ENCODE results near the gene CCDC32. TPM values are rescaled to one million over a fixed set of nuclear protein-coding genes. Genes with fewer than 3 reads are reported as not detected.

The CCDC32 gene
- polyA plus RNA-seq, 2 of the 4 experiments (the other 2 are of a cell fraction) = 9.7 to 27.0 TPM

DNA sequence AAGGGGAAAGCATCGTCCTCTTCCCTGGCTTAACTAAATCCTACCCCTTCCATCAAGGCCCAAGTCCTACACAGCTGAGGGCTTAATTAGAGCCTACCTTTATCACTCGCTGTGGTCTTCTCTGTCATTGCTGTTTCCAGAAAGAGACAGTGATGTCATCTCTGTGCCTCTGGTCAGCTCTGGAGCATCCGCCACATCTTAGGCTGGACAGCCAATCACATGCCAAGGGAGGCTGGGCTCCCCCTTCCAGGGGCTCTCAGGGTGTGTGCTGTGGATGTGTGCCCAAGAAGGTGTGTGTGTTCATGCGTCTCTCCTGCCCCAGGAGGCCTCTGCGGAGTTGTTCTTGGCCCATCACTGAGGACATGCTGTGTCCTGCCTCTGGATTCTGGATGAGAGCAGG lies 51.2 kb downstream of the CCDC32 start (continued):
- no peak for TF ChIP-seq TFCP2L1 (CRISPR knock-in tag; IDR thresholded peaks at IDR 0.05)

- CTCF ChIA-PET = interaction anchor here (1.2 to 1.3 kb wide), 2 partner anchors 77 to 346 kb away, joined by 3 to 6 read pairs; no protein-coding TSS in a partner anchor
- Histone ChIP-seq H3K27ac (peak overlapping the region in 1 of 2 experiments; percentile 88; a peak in 2 of 6 replicates), H3K4me3 (no peak overlapping the region), H3K9me3 (no peaks in the 10 kb centered on the region), H3K4me1 (peaks cover 2% of the 10 kb centered on the region; the same call in 2 of the 3 replicates), H3K4me2 (peak overlapping the region; percentile 73)
- ATAC-seq (no peak), FAIRE-seq (no peak), DNase-seq (ENCODE audit: low read depth in 1 of 2, low spot score in 1 of 2) (no peak)
- POLR2A ChIA-PET = no interaction called here
- WGBS (ENCODE audit: missing lambda C conversion rate) = 95% methylated on average over 2 of the region's 2 CpGs
- TF ChIP-seq CEBPB (IDR thresholded peaks at IDR 0.05) (no peak), ATOH8 (CRISPR knock-in tag; IDR thresholded peaks at IDR 0.05; ENCODE audit: low read depth) (no peak), RCOR1 (IDR thresholded peaks at IDR 0.05; ENCODE audit: low read depth, low read length) (no peak), FOSL2 (IDR thresholded peaks at IDR 0.05) (no peak), FOSL2 (CRISPR knock-in tag; IDR thresholded peaks at IDR 0.05) (no peak), ZSCAN20 (CRISPR knock-in tag; IDR thresholded peaks at IDR 0.05) (no peak)
- TF ChIP-seq, protein P1, sequence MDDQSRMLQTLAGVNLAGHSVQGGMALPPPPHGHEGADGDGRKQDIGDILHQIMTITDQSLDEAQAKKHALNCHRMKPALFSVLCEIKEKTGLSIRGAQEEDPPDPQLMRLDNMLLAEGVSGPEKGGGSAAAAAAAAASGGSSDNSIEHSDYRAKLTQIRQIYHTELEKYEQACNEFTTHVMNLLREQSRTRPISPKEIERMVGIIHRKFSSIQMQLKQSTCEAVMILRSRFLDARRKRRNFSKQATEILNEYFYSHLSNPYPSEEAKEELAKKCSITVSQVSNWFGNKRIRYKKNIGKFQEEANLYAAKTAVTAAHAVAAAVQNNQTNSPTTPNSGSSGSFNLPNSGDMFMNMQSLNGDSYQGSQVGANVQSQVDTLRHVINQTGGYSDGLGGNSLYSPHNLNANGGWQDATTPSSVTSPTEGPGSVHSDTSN (IDR thresholded peaks at IDR 0.05) = no peak
These were observed 52.4 kb downstream of the CCDC32 start for GRCh38 chr15:40512440-40512839.

- peak overlapping the region; percentile 68 to 88 for H3K27ac ChIP-seq
- H3K4me3 ChIP-seq = peak overlapping the region; percentile 36
- CTCF ChIA-PET = no interaction called here
- FAIRE-seq (no peak), DNase-seq (ENCODE audit: low read depth in 1 of 2, low spot score in 1 of 2) (peak; percentile 18 to 53), ATAC-seq (peak; percentile 84 to 85)
- H3K4me2 ChIP-seq = peak overlapping the region; percentile 73
- WGBS (ENCODE audit: missing lambda C conversion rate) = 19% methylated on average over 11 of the region's 61 CpGs
- H3K9me3 ChIP-seq = no peaks in the 10 kb centered on the region
- H3K4me1 ChIP-seq = peaks cover 5% of the 10 kb centered on the region; the same call in 2 of the 3 replicates
- TF ChIP-seq CEBPB (IDR thresholded peaks at IDR 0.05) (peak; percentile 26 to 60; a peak in 2 of 4 replicates), ZC3H11A (IDR thresholded peaks at IDR 0.05) (no peak), POLR2A (IDR thresholded peaks at IDR 0.05; ENCODE audit: low read length) (peak; percentile 25; the same call in 1 of the 2 replicates), E2F6 (IDR thresholded peaks at IDR 0.05; ENCODE audit: borderline replicate concordance, low read depth) (peak; percentile 49; the same call in 1 of the 2 replicates)
- TF ChIP-seq, protein P2, sequence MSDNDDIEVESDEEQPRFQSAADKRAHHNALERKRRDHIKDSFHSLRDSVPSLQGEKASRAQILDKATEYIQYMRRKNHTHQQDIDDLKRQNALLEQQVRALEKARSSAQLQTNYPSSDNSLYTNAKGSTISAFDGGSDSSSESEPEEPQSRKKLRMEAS (IDR thresholded peaks at IDR 0.05) = peak; percentile 49
- POLR2A ChIA-PET = no interaction called here
These were observed 53.2 kb downstream of the CCDC32 start for GRCh38 chr15:40511472-40512133.

GRCh38 chr15:40511093-40511471 lies 53.8 kb downstream of the CCDC32 start:
- ChIA-PET CTCF (no interaction called here), POLR2A (no interaction called here)
- Histone ChIP-seq H3K4me3 (peak overlapping the region; percentile 36), H3K4me1 (peaks cover 7% of the 10 kb centered on the region; the same call in 2 of the 3 replicates), H3K9me3 (no peaks in the 10 kb centered on the region), H3K27ac (peak overlapping the region; percentile 68 to 88), H3K4me2 (peak overlapping the region; percentile 73)
- no peak for ATAC-seq
- TF ChIP-seq RARB (CRISPR knock-in tag; IDR thresholded peaks at IDR 0.05) (no peak), USF2 (IDR thresholded peaks at IDR 0.05) (no peak), MAFK (IDR thresholded peaks at IDR 0.05; ENCODE audit: partially characterized antibody) (no peak), EHF (CRISPR knock-in tag; IDR thresholded peaks at IDR 0.05) (no peak), POLR2AphosphoS2 (conservative IDR thresholded peaks at IDR 0.05; ENCODE audit: low read length) (no peak), JUNB (IDR thresholded peaks at IDR 0.05) (no peak), NPAS2 (CRISPR knock-in tag; IDR thresholded peaks at IDR 0.05; ENCODE audit: borderline replicate concordance) (no peak), RFX5 (IDR thresholded peaks at IDR 0.05) (no peak)
- FAIRE-seq = no peak
- DNase-seq (ENCODE audit: low read depth in 1 of 2, low spot score in 1 of 2) = no peak
- WGBS (ENCODE audit: missing lambda C conversion rate) = 94% methylated on average over 22 of the region's 22 CpGs

Measured in A549 (cell line).